ENCODE measurements around the gene LRRN2. TPM values are rescaled to one million over a fixed set of nuclear protein-coding genes. Genes with fewer than 3 reads are reported as not detected.
A peak's percentile ranks its signal among the peaks of the same experiment; 100 is the strongest.

The LRRN2 gene
- polyA plus RNA-seq, 1 donor from 2014 or later, result 3.3 TPM

DNA sequence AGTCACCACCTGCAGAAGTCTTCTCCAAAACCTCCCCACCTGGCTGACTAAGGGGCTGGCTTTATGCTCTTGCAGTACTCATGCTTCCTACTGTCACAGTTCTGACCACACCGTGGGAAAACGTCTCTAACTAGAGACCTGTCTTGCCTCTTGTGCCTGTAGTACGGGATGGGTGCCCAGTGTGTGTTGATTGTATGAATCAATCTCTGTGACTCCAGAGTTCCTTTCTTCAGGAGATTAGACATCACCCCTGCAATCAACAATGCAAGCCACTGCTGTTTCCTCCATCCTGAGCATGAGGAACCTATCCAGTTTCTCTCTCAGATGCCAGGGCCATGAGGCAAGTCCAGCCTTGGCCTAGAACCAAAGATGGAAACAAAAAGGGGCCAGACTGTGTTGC lies 64.1 kb downstream of the LRRN2 start:
- TF ChIP-seq MXI1 (conservative IDR thresholded peaks at IDR 0.05; ENCODE audit: poor library complexity, severe bottlenecking) (no peak), RAD21 (conservative IDR thresholded peaks at IDR 0.05) (no peak), TAF1 (IDR thresholded peaks at IDR 0.05; ENCODE audit: low read depth) (no peak), SMC3 (conservative IDR thresholded peaks at IDR 0.05; ENCODE audit: poor library complexity) (no peak), POLR2AphosphoS5 (IDR thresholded peaks at IDR 0.05) (no peak), EP300 (conservative IDR thresholded peaks at IDR 0.05; ENCODE audit: poor library complexity, severe bottlenecking) (no peak)
- TF ChIP-seq, protein P1, sequence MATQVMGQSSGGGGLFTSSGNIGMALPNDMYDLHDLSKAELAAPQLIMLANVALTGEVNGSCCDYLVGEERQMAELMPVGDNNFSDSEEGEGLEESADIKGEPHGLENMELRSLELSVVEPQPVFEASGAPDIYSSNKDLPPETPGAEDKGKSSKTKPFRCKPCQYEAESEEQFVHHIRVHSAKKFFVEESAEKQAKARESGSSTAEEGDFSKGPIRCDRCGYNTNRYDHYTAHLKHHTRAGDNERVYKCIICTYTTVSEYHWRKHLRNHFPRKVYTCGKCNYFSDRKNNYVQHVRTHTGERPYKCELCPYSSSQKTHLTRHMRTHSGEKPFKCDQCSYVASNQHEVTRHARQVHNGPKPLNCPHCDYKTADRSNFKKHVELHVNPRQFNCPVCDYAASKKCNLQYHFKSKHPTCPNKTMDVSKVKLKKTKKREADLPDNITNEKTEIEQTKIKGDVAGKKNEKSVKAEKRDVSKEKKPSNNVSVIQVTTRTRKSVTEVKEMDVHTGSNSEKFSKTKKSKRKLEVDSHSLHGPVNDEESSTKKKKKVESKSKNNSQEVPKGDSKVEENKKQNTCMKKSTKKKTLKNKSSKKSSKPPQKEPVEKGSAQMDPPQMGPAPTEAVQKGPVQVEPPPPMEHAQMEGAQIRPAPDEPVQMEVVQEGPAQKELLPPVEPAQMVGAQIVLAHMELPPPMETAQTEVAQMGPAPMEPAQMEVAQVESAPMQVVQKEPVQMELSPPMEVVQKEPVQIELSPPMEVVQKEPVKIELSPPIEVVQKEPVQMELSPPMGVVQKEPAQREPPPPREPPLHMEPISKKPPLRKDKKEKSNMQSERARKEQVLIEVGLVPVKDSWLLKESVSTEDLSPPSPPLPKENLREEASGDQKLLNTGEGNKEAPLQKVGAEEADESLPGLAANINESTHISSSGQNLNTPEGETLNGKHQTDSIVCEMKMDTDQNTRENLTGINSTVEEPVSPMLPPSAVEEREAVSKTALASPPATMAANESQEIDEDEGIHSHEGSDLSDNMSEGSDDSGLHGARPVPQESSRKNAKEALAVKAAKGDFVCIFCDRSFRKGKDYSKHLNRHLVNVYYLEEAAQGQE (IDR thresholded peaks at IDR 0.05; ENCODE audit: borderline replicate concordance), result no peak
- no peak overlapping the region for H3K4me2 ChIP-seq (ENCODE audit: low read length)
- H3K79me2 ChIP-seq (replicated peaks; ENCODE audit: insufficient read depth, low read length), result no peaks in the 10 kb centered on the region
- H3K4me3 ChIP-seq (ENCODE audit: low read length), result no peak overlapping the region
- no peak overlapping the region for H3K27ac ChIP-seq (ENCODE audit: low read length)
- no peaks in the 10 kb centered on the region for H3K27me3 ChIP-seq (ENCODE audit: insufficient read depth, low read depth, low read length)
- H3K9me2 ChIP-seq (ENCODE audit: insufficient read depth, low read length), result no peaks in the 10 kb centered on the region
- no peaks in the 10 kb centered on the region for H3K9me3 ChIP-seq (ENCODE audit: low read length)
- H2AFZ ChIP-seq (ENCODE audit: low read depth, low read length), result no peak overlapping the region
- no peaks in the 10 kb centered on the region for H4K20me1 ChIP-seq (ENCODE audit: insufficient read depth)
- H3K36me3 ChIP-seq (ENCODE audit: insufficient read depth, low read length), result no peaks in the 10 kb centered on the region
- no peak overlapping the region for H3K9ac ChIP-seq (ENCODE audit: low read length)
- H3F3A ChIP-seq (ENCODE audit: insufficient read depth, low read length, poor library complexity, severe bottlenecking), result no peaks in the 10 kb centered on the region

DNA sequence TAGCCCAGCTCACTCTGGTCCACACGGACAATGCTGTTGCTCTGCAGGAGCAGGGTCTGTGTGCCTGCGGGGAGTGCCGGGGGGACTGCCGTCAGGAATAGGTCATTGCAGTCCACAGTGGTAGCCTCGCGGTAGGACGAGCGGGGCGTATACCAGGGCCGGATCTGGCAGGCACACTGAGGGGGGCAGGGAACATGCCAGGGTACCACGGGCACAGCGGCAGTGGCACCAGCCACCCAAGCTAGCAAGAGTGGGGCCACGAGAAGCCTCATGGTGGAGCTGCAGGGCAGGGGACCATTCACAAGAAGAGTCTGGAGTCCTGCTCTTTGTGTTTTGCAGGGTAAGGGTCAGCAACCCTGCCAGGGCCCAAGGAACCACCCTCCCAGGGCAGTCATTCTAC lies 65.8 kb downstream of the LRRN2 start:
- Histone ChIP-seq H3K4me2 (ENCODE audit: low read length) (no peak overlapping the region), H3K9me2 (ENCODE audit: insufficient read depth, low read length) (no peaks in the 10 kb centered on the region), H3F3A (ENCODE audit: insufficient read depth, low read length, poor library complexity, severe bottlenecking) (no peaks in the 10 kb centered on the region), H3K9ac (ENCODE audit: low read length) (no peak overlapping the region), H4K20me1 (ENCODE audit: insufficient read depth) (no peaks in the 10 kb centered on the region), H2AFZ (ENCODE audit: low read depth, low read length) (no peak overlapping the region), H3K27ac (ENCODE audit: low read length) (no peak overlapping the region), H3K79me2 (replicated peaks; ENCODE audit: insufficient read depth, low read length) (no peaks in the 10 kb centered on the region), H3K9me3 (ENCODE audit: low read length) (no peaks in the 10 kb centered on the region), H3K4me3 (ENCODE audit: low read length) (no peak overlapping the region), H3K27me3 (ENCODE audit: insufficient read depth, low read depth, low read length) (no peaks in the 10 kb centered on the region), H3K36me3 (ENCODE audit: insufficient read depth, low read length) (no peaks in the 10 kb centered on the region)
- no peak for TF ChIP-seq POLR2AphosphoS5 (IDR thresholded peaks at IDR 0.05)
- peak; percentile 21 for TF ChIP-seq RAD21 (conservative IDR thresholded peaks at IDR 0.05)

DNA sequence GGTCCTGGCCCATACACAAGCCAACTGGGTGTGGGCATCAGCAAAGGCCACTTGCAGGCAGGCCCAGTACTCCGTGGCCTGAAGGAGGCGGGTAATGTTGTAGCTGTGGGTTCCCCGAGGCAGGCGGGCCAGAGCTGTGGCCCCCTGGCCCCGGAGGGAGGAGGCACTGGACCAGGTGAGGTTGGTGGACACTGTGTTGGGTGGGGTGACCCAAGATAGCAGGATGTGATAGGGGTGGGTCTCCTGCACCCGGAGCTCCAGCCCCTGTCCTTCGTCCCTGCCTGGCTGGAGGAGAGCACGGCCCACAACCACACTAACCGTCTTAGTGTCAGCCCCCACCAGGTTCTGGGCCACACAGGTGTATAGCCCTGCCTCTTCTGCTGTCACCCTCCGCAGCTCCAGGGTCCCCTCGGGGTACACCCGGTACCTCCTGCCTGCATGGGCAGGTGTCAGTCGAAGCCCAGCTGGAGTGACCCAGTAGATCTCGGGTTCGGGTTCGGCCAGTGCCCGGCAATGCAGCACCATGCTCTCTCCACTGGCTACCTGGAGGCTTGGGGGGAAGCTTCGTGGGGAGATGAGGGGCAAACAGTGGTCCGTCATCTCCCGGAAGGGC lies 67.3 kb downstream of the LRRN2 start:
- Histone ChIP-seq H3K79me2 (replicated peaks; ENCODE audit: insufficient read depth, low read length) (no peaks in the 10 kb centered on the region), H3K4me3 (ENCODE audit: low read length) (no peak overlapping the region), H3K36me3 (ENCODE audit: insufficient read depth, low read length) (no peaks in the 10 kb centered on the region), H4K20me1 (ENCODE audit: insufficient read depth) (no peaks in the 10 kb centered on the region), H3K27me3 (ENCODE audit: insufficient read depth, low read depth, low read length) (no peaks in the 10 kb centered on the region), H3K4me2 (ENCODE audit: low read length) (no peak overlapping the region), H3K9me2 (ENCODE audit: insufficient read depth, low read length) (no peaks in the 10 kb centered on the region), H3F3A (ENCODE audit: insufficient read depth, low read length, poor library complexity, severe bottlenecking) (no peaks in the 10 kb centered on the region), H2AFZ (ENCODE audit: low read depth, low read length) (no peak overlapping the region), H3K9me3 (ENCODE audit: low read length) (no peaks in the 10 kb centered on the region), H3K27ac (ENCODE audit: low read length) (no peak overlapping the region), H3K9ac (ENCODE audit: low read length) (no peak overlapping the region)
- TF ChIP-seq, protein P1 (IDR thresholded peaks at IDR 0.05; ENCODE audit: borderline replicate concordance), result no peak
- TF ChIP-seq RAD21 (conservative IDR thresholded peaks at IDR 0.05) (no peak), TAF1 (IDR thresholded peaks at IDR 0.05; ENCODE audit: low read depth) (no peak), SMC3 (conservative IDR thresholded peaks at IDR 0.05; ENCODE audit: poor library complexity) (no peak), POLR2AphosphoS5 (IDR thresholded peaks at IDR 0.05) (no peak), MXI1 (conservative IDR thresholded peaks at IDR 0.05; ENCODE audit: poor library complexity, severe bottlenecking) (no peak)
- TF ChIP-seq, protein P2, sequence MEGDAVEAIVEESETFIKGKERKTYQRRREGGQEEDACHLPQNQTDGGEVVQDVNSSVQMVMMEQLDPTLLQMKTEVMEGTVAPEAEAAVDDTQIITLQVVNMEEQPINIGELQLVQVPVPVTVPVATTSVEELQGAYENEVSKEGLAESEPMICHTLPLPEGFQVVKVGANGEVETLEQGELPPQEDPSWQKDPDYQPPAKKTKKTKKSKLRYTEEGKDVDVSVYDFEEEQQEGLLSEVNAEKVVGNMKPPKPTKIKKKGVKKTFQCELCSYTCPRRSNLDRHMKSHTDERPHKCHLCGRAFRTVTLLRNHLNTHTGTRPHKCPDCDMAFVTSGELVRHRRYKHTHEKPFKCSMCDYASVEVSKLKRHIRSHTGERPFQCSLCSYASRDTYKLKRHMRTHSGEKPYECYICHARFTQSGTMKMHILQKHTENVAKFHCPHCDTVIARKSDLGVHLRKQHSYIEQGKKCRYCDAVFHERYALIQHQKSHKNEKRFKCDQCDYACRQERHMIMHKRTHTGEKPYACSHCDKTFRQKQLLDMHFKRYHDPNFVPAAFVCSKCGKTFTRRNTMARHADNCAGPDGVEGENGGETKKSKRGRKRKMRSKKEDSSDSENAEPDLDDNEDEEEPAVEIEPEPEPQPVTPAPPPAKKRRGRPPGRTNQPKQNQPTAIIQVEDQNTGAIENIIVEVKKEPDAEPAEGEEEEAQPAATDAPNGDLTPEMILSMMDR (IDR thresholded peaks at IDR 0.05; ENCODE audit: poor library complexity, severe bottlenecking), result no peak
